Osteoblast (primary cell): ENCODE data around the gene CACNA1D. TPM values are rescaled to one million over a fixed set of nuclear protein-coding genes. Genes with fewer than 3 reads are reported as not detected.

Experiments used
- DNase-seq: peaks from one replicate; pipeline ENCODE4 v3.0.0; 2011; ENCODE audit warnings: low spot score, mixed read lengths; ENCODE audit not compliant: insufficient read length; ENCODE audit errors: missing footprints
- H2AFZ ChIP-seq: 2 replicates; pipeline ENCODE4 v1.6.0; 2011; ENCODE audit warnings: mild to moderate bottlenecking, low read length
- H3K27ac ChIP-seq: 2 replicates; pipeline ENCODE4 v1.5.1; 2011; ENCODE audit warnings: mild to moderate bottlenecking, low read depth, low read length, moderate library complexity
- H3K27me3 ChIP-seq: 2 replicates; pipeline ENCODE4 v1.6.0; 2012; ENCODE audit warnings: mild to moderate bottlenecking, control low read depth, inconsistent platforms, low read length, moderate library complexity; ENCODE audit not compliant: insufficient read depth
- H3K36me3 ChIP-seq: 2 replicates; pipeline ENCODE4 v1.5.1; 2011; ENCODE audit warnings: mild to moderate bottlenecking, low read length, control low read depth, moderate library complexity; ENCODE audit not compliant: insufficient read depth
- H3K4me1 ChIP-seq: 2 replicates; pipeline ENCODE4 v1.5.1; 2011; ENCODE audit warnings: mild to moderate bottlenecking, low read length, control low read depth, moderate library complexity; ENCODE audit not compliant: insufficient read depth
- H3K4me2 ChIP-seq: 2 replicates; pipeline ENCODE4 v1.6.0; 2011; ENCODE audit warnings: mild to moderate bottlenecking, low read length; ENCODE audit not compliant: insufficient read depth
- H3K4me3 ChIP-seq: fragments of 200-600 bp; sonication (generic); 3 replicates; pipeline ENCODE4 v1.5.1; 2012; ENCODE audit warnings: mild to moderate bottlenecking, low read length, inconsistent platforms; ENCODE audit not compliant: insufficient read depth
- H3K79me2 ChIP-seq: 2 replicates; pipeline ENCODE4 v1.6.0; 2012; ENCODE audit warnings: mild to moderate bottlenecking, low read length, control low read depth, inconsistent platforms; ENCODE audit not compliant: insufficient read depth
- H3K9me3 ChIP-seq: 2 replicates; pipeline ENCODE4 v1.5.1; 2011; ENCODE audit warnings: low read depth, low read length, control low read depth
- H4K20me1 ChIP-seq: 2 replicates; pipeline ENCODE4 v1.6.0; 2012; ENCODE audit warnings: mild to moderate bottlenecking, low read length, control low read depth; ENCODE audit not compliant: insufficient read depth
- total RNA-seq: library from RNA; depleted of rRNA; stranded (reverse); fragments of >200 nt; gene quantifications from 2 replicates; pipeline ENCODE4 v1.2.3, GENCODE V29; 2012
- TF ChIP-seq, protein P1 (sequence below): IDR thresholded peaks from 2 replicates; pipeline ENCODE4 v1.5.1; 2011; ENCODE audit warnings: mild to moderate bottlenecking, low read depth, low read length, moderate library complexity; ENCODE audit errors: extremely low read depth

Gene CACNA1D
- total RNA-seq, 1 donor: under 0.01 TPM

DNA sequence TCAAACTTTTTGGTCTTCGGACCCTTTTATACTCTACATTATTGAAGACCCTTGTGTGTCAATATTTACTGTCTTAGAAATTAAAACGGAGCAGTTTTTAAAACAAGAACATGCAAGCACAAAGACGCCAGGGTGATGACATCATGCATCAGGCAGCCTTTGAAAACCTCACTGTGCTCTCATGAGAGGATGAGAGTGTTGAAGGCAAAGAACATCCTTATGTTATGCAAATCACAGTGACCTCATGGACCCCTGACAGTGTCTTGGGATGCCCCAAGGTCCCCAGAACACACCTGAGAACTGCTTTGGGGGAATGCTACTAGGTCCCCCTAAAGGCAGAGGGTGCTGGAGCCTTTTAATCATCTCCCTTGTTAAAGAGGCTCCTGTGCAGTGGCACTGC is 300.2 kb downstream of the CACNA1D start:
- no peak overlapping the region for H3K27ac ChIP-seq
- no peaks in the 10 kb centered on the region for H3K36me3 ChIP-seq
- H2AFZ ChIP-seq: no peak overlapping the region
- H3K4me2 ChIP-seq: no peak overlapping the region
- no peak for DNase-seq
- H4K20me1 ChIP-seq: no peaks in the 10 kb centered on the region
- TF ChIP-seq, protein P1, sequence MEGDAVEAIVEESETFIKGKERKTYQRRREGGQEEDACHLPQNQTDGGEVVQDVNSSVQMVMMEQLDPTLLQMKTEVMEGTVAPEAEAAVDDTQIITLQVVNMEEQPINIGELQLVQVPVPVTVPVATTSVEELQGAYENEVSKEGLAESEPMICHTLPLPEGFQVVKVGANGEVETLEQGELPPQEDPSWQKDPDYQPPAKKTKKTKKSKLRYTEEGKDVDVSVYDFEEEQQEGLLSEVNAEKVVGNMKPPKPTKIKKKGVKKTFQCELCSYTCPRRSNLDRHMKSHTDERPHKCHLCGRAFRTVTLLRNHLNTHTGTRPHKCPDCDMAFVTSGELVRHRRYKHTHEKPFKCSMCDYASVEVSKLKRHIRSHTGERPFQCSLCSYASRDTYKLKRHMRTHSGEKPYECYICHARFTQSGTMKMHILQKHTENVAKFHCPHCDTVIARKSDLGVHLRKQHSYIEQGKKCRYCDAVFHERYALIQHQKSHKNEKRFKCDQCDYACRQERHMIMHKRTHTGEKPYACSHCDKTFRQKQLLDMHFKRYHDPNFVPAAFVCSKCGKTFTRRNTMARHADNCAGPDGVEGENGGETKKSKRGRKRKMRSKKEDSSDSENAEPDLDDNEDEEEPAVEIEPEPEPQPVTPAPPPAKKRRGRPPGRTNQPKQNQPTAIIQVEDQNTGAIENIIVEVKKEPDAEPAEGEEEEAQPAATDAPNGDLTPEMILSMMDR: no peak
- H3K4me1 ChIP-seq: no peaks in the 10 kb centered on the region
- H3K9me3 ChIP-seq: no peaks in the 10 kb centered on the region
- H3K4me3 ChIP-seq: no peak overlapping the region
- no peaks in the 10 kb centered on the region for H3K79me2 ChIP-seq
- peaks cover 12% of the 10 kb centered on the region for H3K27me3 ChIP-seq

DNA sequence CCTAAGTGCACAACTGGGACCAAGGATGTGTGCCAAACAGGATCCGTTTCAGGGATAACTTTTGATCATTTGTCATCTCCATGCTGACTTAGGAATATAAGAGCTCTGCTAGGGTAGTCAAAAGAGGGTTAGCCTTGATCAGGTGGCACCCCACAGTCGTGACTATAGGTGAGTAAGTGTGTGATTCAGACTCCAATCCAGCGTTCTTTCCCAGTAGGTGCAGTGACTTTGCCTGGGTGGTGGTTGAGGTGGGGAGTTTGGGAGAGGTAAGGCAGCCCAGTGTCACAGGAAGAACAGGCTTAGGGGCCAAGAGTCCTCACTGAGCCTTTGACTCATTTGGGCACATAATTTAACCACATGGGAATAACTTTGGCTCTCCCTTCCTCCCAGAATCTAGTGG is 300.8 kb downstream of the CACNA1D start:
- no peak overlapping the region for H2AFZ ChIP-seq
- DNase-seq: no peak
- TF ChIP-seq, protein P1: no peak
- no peaks in the 10 kb centered on the region for H3K79me2 ChIP-seq
- no peaks in the 10 kb centered on the region for H3K36me3 ChIP-seq
- peaks cover 6% of the 10 kb centered on the region for H3K27me3 ChIP-seq
- no peaks in the 10 kb centered on the region for H4K20me1 ChIP-seq
- no peak overlapping the region for H3K27ac ChIP-seq
- H3K4me3 ChIP-seq: no peak overlapping the region
- H3K4me2 ChIP-seq: no peak overlapping the region
- no peaks in the 10 kb centered on the region for H3K9me3 ChIP-seq
- H3K4me1 ChIP-seq: no peaks in the 10 kb centered on the region

DNA sequence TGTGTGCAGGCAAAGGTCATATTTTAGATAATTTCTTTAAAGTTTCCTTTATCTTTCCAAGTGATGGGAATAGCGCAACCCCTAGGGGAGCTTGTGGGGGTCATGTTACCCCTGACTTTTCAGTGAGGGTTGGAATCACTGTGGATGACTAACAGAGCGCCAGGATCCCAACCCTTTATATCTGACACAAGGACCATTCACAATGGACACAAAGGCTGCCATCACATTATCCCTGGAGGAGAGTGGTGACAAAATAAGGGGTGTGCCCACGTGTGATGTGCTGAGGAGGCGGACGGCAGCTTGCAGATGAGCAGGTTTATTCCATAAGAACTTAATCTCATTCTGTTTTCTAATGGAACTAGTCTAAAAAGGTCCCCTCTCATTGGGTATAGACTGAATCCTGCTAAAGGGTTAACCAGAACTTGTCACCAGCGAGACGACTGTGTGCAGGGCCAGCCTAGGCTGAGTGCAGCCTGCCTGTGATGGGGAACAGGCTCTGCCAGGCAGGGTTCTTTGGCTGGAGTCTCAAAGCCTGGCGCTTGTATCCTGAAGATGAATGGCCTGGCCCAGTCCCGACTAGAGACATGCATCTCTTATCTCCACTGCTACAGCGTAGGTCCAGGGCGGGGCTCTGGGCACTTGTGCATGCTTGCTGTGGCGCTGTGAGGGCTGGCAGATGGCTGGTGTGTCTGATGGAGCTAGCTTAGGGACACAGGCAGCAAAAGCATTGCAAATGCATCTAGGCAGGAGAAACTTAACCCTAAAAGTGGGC is 301.6 kb downstream of the CACNA1D start:
- Histone ChIP-seq H4K20me1 (no peaks in the 10 kb centered on the region), H3K9me3 (no peaks in the 10 kb centered on the region), H3K4me2 (no peak overlapping the region), H3K4me3 (no peak overlapping the region), H3K79me2 (no peaks in the 10 kb centered on the region), H3K36me3 (no peaks in the 10 kb centered on the region), H3K27me3 (peaks cover 1% of the 10 kb centered on the region), H3K4me1 (no peaks in the 10 kb centered on the region), H3K27ac (no peak overlapping the region), H2AFZ (no peak overlapping the region)
- no peak for DNase-seq
- TF ChIP-seq, protein P1: no peak

DNA sequence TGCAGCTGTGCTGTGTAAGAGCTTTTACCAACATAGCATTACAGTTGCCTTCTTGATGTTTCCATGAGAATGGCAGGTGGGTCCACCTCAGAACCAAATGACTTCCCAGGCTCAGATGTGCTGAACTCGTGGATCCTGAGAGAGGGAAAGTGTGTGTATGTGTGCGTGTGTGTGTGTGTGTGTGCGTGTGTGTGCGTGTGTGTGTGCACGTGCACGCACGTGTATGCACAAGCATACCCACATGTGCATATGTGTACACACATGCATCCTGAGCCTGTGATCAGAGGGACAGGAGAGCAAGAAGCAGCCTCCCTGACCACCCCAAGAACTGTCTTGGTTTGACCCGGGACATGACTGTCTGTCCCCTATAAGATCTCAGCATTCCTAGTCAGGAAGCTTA is 303.7 kb downstream of the CACNA1D start:
- Histone ChIP-seq H3K79me2 (no peaks in the 10 kb centered on the region), H3K4me3 (no peak overlapping the region)
- TF ChIP-seq, protein P1: no peak

More for the DNA sequence above, 303.7 kb downstream of the CACNA1D start:
- Histone ChIP-seq H3K9me3 (no peaks in the 10 kb centered on the region), H3K4me2 (no peak overlapping the region), H2AFZ (no peak overlapping the region), H3K36me3 (no peaks in the 10 kb centered on the region), H4K20me1 (no peaks in the 10 kb centered on the region), H3K4me1 (no peaks in the 10 kb centered on the region), H3K27ac (no peak overlapping the region), H3K27me3 (no peaks in the 10 kb centered on the region)
- DNase-seq: no peak
